PC-3 (cell line): Measurements from ENCODE around the gene OR2V1.

ENCODE experiments used
- CTCF ChIP-seq: fragments of 300-600 bp; sonication (generic); conservative IDR thresholded peaks from 2 replicates; pipeline ENCODE4 v1.5.1; 2017; ENCODE audit warnings: antibody characterized with exemption, low read depth, mild to moderate bottlenecking, low read length
- EZH2 ChIP-seq: fragments of 300-600 bp; sonication (generic); IDR thresholded peaks from one replicate; pipeline ENCODE4 v1.6.1; 2017; ENCODE audit warnings: antibody characterized with exemption, mild to moderate bottlenecking, low read length; ENCODE audit not compliant: unreplicated experiment

- TF ChIP-seq EZH2 (no peak), CTCF (no peak)
These were observed 29.3 kb upstream of the OR2V1 start for GRCh38 chr5:181160152-181160754.
